Endodermal cell (in vitro differentiated cells): ENCODE results near the gene PANK4. TPM values are rescaled to one million over a fixed set of nuclear protein-coding genes. Genes with fewer than 3 reads are reported as not detected.
"Not testable (repeated sequence)": the region's sequence is repeated elsewhere in the genome, so short reads cannot be mapped to it uniquely, and the experiment has no call there.

ENCODE experiments used
- DNase-seq: peaks from one replicate; pipeline ENCODE4 v3.0.0-alpha.2; 2017
- H3K27ac ChIP-seq: 2 replicates; pipeline ENCODE4 v1.5.1; 2013; ENCODE audit warnings: mild to moderate bottlenecking, low read depth, low read length, moderate library complexity
- H3K27me3 ChIP-seq: 2 replicates; pipeline ENCODE4 v1.6.1; 2013; ENCODE audit warnings: mild to moderate bottlenecking, low read length, moderate library complexity; ENCODE audit not compliant: insufficient read depth, control insufficient read depth, poor library complexity, severe bottlenecking
- H3K36me3 ChIP-seq: 2 replicates; pipeline ENCODE4 v1.7.0; 2013; ENCODE audit warnings: mild to moderate bottlenecking, low read length, moderate library complexity; ENCODE audit not compliant: control insufficient read depth, insufficient read depth
- H3K4me1 ChIP-seq: one replicate; pipeline ENCODE4 v1.7.0; 2013; ENCODE audit warnings: low read length; ENCODE audit not compliant: control insufficient read depth, insufficient read depth
- H3K4me3 ChIP-seq: 2 replicates; pipeline ENCODE4 v1.5.1; 2013; ENCODE audit warnings: mild to moderate bottlenecking, low read length, moderate library complexity
- H3K9ac ChIP-seq: 2 replicates; pipeline ENCODE4 v1.6.1; 2013; ENCODE audit warnings: mild to moderate bottlenecking, low read length, moderate library complexity; ENCODE audit not compliant: poor library complexity, severe bottlenecking; ENCODE audit errors: extremely low read depth
- H3K9me3 ChIP-seq: 2 replicates; pipeline ENCODE4 v1.6.1; 2013; ENCODE audit warnings: mild to moderate bottlenecking, low read length, moderate library complexity; ENCODE audit not compliant: control insufficient read depth
- H3K27ac Mint-ChIP-seq: 2 replicates; pipeline ENCODE4 v1.8.0; 2020; ENCODE audit warnings: mixed read lengths
- H3K27me3 Mint-ChIP-seq: 2 replicates; pipeline ENCODE4 v1.8.0; 2021; ENCODE audit warnings: mild to moderate bottlenecking, mixed read lengths; ENCODE audit not compliant: insufficient read depth
- H3K36me3 Mint-ChIP-seq: 2 replicates; pipeline ENCODE4 v1.8.0; 2020; ENCODE audit warnings: low read depth, mixed read lengths
- H3K4me1 Mint-ChIP-seq: 2 replicates; pipeline ENCODE4 v1.8.0; 2020; ENCODE audit warnings: mixed read lengths
- H3K4me3 Mint-ChIP-seq: 2 replicates; pipeline ENCODE4 v1.8.0; 2020; ENCODE audit warnings: mild to moderate bottlenecking, moderate library complexity, mixed read lengths
- H3K9me3 Mint-ChIP-seq: 2 replicates; pipeline ENCODE4 v1.8.0; 2020; ENCODE audit warnings: mild to moderate bottlenecking, mixed read lengths
- WGBS, 2 experiments: methylation state at CpG; one replicate each; pipeline versions ENCODE4 v1.1.5 to v1.1.7; 2013; ENCODE audit warnings: missing lambda C conversion rate in 2 of 2, mixed read lengths in 1 of 2; ENCODE audit not compliant: insufficient coverage in 1 of 2, insufficient read length in 1 of 2; 5-methylcytosine and 5-hydroxymethylcytosine counted together
- total RNA-seq, 2 donors: library from RNA; stranded (reverse); fragmentation: NEBNext Ultra II Directional in 1 of 2; extraction: Animal tissue kit (Norgen Biotek cat#: 25700) in 1 of 2; gene quantifications; 2 replicates in 1 of 2; 3 replicates in 1 of 2; pipeline ENCODE4 v1.2.1, GENCODE V29; 2021
- TF ChIP-seq, protein P1 (sequence below): fragments of 200-600 bp; sonication (generic); conservative IDR thresholded peaks from 2 replicates; pipeline ENCODE4 v1.5.0; 2021; ENCODE audit warnings: antibody characterized with exemption, mild to moderate bottlenecking

PANK4 gene
- total RNA-seq, 2 donors from 2014 or later = 45.6 to 49.5 TPM

DNA sequence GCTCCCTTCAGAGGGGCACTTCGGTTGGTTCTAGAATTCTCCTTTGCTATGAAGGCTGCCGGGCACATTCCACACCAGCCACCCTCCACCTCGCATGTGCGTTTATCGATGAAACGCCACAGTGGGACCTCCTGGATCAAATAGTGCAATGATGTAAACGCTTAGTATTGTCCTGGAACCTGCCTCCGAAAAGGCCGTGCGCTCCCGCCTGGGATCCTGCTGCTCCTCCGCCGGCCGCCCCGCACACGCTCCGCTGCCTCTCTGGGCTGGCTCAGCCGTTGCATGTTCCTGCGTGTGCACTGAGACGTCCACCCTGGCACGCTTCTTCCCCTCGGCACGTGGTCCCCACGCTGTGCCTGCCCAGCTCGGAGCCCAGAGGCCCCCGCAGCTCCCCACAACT is 25.8 kb upstream of the PANK4 start:
- H3K27ac Mint-ChIP-seq = no peak overlapping the region
- DNase-seq = no peak
- Histone ChIP-seq H3K36me3 (no peaks in the 10 kb centered on the region), H3K4me1 (no peaks in the 10 kb centered on the region), H3K9me3 (no peaks in the 10 kb centered on the region), H3K27me3 (no peaks in the 10 kb centered on the region), H3K4me3 (no peak overlapping the region), H3K9ac (no peak overlapping the region), H3K27ac (no peak overlapping the region)
- H3K27me3 Mint-ChIP-seq = no peaks in the 10 kb centered on the region
- H3K9me3 Mint-ChIP-seq = no peaks in the 10 kb centered on the region
- H3K4me1 Mint-ChIP-seq = peaks cover 4% of the 10 kb centered on the region
- no peaks in the 10 kb centered on the region for H3K36me3 Mint-ChIP-seq
- TF ChIP-seq, protein P1, sequence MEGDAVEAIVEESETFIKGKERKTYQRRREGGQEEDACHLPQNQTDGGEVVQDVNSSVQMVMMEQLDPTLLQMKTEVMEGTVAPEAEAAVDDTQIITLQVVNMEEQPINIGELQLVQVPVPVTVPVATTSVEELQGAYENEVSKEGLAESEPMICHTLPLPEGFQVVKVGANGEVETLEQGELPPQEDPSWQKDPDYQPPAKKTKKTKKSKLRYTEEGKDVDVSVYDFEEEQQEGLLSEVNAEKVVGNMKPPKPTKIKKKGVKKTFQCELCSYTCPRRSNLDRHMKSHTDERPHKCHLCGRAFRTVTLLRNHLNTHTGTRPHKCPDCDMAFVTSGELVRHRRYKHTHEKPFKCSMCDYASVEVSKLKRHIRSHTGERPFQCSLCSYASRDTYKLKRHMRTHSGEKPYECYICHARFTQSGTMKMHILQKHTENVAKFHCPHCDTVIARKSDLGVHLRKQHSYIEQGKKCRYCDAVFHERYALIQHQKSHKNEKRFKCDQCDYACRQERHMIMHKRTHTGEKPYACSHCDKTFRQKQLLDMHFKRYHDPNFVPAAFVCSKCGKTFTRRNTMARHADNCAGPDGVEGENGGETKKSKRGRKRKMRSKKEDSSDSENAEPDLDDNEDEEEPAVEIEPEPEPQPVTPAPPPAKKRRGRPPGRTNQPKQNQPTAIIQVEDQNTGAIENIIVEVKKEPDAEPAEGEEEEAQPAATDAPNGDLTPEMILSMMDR = no peak
- 96 to 97% methylated on average over 18 to 24 of the region's 26 CpGs for WGBS, 2 experiments
- H3K4me3 Mint-ChIP-seq = no peak overlapping the region

DNA sequence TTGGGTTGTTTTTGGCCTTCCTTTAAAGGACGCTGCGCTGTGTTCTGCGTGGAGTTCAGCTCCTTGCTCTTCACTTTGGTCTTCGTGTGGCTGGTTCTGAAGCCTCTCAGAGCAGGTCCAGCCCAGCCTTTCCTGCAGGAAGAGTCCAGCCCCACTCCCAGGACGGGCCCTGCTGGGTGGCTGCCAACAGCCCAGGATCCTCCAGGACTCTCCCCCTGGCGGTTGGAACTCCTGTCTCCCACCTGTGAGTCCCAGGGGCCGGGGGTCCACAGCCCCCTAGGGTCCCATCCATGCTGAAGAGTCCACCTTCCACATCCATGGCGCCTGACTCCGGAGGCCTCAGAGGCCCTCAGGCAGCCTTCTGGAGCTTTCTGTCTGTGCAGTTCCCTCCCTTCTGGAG is 25.1 kb upstream of the PANK4 start:
- 94 to 97% methylated on average over 5 to 9 of the region's 9 CpGs for WGBS, 2 experiments
- not testable (repeated sequence) for H3K27ac ChIP-seq, H3K4me3 Mint-ChIP-seq, H3K4me1 ChIP-seq, DNase-seq, H3K27ac Mint-ChIP-seq, H3K4me3 ChIP-seq, H3K9me3 Mint-ChIP-seq, H3K36me3 ChIP-seq, H3K27me3 Mint-ChIP-seq, H3K9me3 ChIP-seq, H3K36me3 Mint-ChIP-seq, H3K9ac ChIP-seq, H3K27me3 ChIP-seq, H3K4me1 Mint-ChIP-seq

DNA sequence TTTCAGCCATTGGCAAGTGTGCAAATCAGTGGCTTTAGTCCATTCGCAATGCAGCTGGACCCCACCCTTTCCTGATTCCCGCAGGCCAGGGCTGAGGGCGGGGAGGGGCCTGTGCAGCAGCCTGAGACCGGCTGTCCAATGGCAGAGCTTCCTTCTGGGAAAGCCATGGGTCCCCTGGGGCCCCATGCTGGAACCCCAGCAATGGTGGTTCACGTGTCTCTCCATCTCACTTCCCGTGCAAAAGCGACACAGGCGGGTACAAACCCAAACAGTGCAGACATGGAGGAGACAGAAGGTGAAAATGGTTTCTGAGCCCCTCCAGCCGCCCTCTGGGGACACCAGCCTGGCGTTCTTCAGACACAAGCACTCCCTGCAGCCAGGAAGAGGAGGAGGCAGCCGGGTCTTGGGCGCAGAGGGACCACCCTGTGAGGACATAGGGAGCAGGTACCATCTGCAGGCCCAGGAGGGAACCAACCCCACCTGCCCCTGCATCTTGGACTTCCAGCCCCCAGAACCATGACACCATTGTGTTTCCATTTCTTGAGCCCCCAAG is 24.0 kb upstream of the PANK4 start:
- not testable (repeated sequence) for H3K27ac ChIP-seq, H3K4me1 ChIP-seq, H3K4me3 ChIP-seq, H3K27me3 Mint-ChIP-seq, H3K9me3 Mint-ChIP-seq, H3K9ac ChIP-seq, H3K36me3 ChIP-seq, H3K4me1 Mint-ChIP-seq, DNase-seq, H3K9me3 ChIP-seq, H3K27ac Mint-ChIP-seq, H3K36me3 Mint-ChIP-seq, H3K4me3 Mint-ChIP-seq, H3K27me3 ChIP-seq
- 84 to 100% methylated on average over 2 to 10 of the region's 12 CpGs for WGBS, 2 experiments

DNA sequence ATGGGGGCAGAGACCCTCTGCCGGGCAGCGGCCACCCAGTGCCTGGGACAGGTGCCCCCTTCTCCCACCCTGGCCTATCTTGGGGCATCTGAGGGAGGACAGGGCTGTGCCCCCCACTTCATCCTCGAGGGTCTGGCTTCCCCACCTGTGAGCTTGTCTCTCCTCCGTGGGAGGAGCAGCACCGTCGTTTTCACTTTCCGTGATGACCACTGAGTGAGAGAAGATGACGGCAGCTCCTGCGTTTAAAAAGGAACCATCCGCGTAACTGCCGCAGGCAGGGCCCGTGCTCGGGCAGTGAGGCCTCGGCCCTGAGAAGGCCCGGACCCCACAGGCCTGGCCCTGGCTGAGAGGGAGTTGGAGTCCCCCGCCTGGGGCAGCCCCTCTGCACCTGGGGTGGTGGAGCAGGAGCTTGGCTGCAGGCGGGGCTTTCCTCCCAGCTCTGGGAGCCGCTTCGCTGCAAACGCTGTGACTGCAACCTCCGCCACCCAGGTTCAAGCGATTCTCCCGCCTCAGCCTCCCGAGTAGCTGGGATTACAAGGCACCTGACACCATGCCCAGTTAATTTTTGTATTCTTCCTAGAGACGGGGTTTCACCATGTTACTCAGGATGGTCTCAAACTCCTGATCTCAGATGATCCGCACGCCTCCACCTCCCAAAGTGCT is 23.1 kb upstream of the PANK4 start:
- not testable (repeated sequence) for H3K4me1 Mint-ChIP-seq, H3K27me3 ChIP-seq, H3K4me3 ChIP-seq, H3K9me3 Mint-ChIP-seq, H3K27me3 Mint-ChIP-seq, H3K4me1 ChIP-seq, H3K9me3 ChIP-seq, H3K4me3 Mint-ChIP-seq, H3K27ac ChIP-seq, H3K36me3 ChIP-seq, H3K36me3 Mint-ChIP-seq, H3K9ac ChIP-seq, DNase-seq, H3K27ac Mint-ChIP-seq
- 84 to 93% methylated on average over 16 to 20 of the region's 28 CpGs for WGBS, 2 experiments
